ENCODE data around the gene HECTD2.
"Not testable (repeated sequence)": the region's sequence is repeated elsewhere in the genome, so short reads cannot be mapped to it uniquely, and the experiment has no call there.

The HECTD2 gene

DNA sequence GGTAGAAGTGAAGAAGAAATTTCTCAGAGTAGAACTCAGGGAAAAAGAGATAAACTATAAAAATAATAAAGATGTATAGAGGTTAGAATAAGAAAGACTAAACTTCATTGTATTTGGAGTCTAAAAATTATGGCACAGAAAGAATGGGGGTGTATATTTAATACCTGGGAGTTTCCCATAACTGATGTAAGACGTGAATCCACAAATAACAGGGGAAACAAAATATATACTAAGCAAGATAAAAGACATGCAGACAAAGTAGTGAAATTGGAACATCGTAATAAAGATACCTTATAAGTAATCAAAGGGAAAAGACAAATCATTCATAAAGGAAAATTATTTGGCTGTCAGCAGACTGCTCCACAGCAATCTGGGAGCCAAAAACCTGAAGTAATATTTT is 62.8 kb downstream of the HECTD2 start:
- FAIRE-seq (no peak), DNase-seq (ENCODE audit: low spot score) (no peak)

DNA sequence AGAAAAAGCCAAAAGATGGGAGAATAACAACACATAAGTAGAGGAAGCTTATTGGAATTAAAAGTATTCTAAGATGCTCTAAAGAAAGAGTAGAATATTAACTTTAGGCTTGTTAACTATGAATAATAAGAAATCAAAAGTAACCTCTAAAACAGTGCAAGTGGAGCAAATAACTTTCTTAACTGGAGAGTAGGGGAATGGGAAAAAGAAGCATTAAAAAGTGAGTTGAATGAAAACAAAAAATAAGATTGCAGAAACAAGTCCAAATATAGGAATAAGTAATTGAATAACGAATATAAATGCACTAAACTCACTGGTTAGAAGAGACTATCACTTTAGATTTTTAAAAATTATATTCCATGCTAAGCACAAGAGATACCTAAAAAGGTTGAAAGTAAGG is 63.9 kb downstream of the HECTD2 start:
- FAIRE-seq (no peak), DNase-seq (ENCODE audit: low spot score) (no peak)

GRCh38 chr10:91477236-91477635 is 67.1 kb downstream of the HECTD2 start:
- FAIRE-seq: no peak

GRCh38 chr10:91479583-91479982 is 69.4 kb downstream of the HECTD2 start:
- FAIRE-seq (no peak), DNase-seq (ENCODE audit: low spot score) (no peak)

More at GRCh38 chr10:91477236-91477635, 67.1 kb downstream of the HECTD2 start:
- no peak for DNase-seq (ENCODE audit: low spot score)

- FAIRE-seq (no peak), DNase-seq (ENCODE audit: low spot score) (no peak)
Observed at GRCh38 chr10:91487911-91488582, 77.9 kb downstream of the HECTD2 start.

GRCh38 chr10:91493313-91493712 is 83.2 kb downstream of the HECTD2 start:
- peak; percentile 12 for DNase-seq (ENCODE audit: low spot score)

GRCh38 chr10:91495402-91495801 is 85.3 kb downstream of the HECTD2 start:
- no peak for DNase-seq (ENCODE audit: low spot score)
- FAIRE-seq: no peak

More at GRCh38 chr10:91493313-91493712, 83.2 kb downstream of the HECTD2 start:
- FAIRE-seq: no peak

GRCh38 chr10:91496016-91496415 is 85.9 kb downstream of the HECTD2 start:
- FAIRE-seq (no peak), DNase-seq (ENCODE audit: low spot score) (no peak)

- DNase-seq (ENCODE audit: low spot score): peak; percentile 49
- no peak for FAIRE-seq
Observed at GRCh38 chr10:91511549-91512330, 101.6 kb downstream of the HECTD2 start.

- DNase-seq (ENCODE audit: low spot score): no peak
Observed at GRCh38 chr10:91512458-91512857, 102.3 kb downstream of the HECTD2 start.

GRCh38 chr10:91513598-91514424 is 103.7 kb downstream of the HECTD2 start:
- FAIRE-seq (no peak), DNase-seq (ENCODE audit: low spot score) (no peak)

More at GRCh38 chr10:91512458-91512857, 102.3 kb downstream of the HECTD2 start:
- no peak for FAIRE-seq

GRCh38 chr10:91514787-91515186 is 104.6 kb downstream of the HECTD2 start:
- DNase-seq (ENCODE audit: low spot score) (no peak), FAIRE-seq (no peak)

GRCh38 chr10:91517394-91517793 is 107.2 kb downstream of the HECTD2 start:
- DNase-seq (ENCODE audit: low spot score) (no peak), FAIRE-seq (no peak)

DNA sequence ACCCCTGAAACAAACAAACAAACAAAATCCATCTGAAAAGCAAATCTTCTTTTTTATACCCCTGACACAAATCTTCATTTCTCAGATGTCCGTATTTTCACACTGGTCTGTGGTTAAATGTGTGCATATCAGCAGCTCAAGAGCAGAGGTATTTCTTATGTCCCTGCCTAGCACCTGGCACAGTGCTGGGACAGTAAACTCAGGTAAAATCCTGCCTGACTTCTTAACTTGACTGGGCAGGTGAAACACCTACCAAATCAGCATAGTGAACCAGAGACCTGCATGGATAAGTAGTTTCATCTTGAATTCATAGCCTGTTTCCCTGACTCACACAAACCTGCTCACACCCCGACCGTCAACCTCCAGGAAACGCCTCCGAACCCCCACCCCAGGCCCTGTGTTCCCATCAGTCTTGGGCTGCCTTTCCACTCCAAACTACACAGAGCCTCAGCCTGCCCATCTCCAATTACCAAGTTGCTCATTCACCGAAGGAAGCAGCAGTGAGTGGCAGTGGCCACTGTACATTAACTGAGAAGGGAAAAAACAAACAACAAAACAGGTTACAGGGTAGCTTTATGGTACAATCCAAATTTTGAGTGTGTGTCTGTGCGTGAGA is 109.9 kb downstream of the HECTD2 start:
- no peak for FAIRE-seq

DNA sequence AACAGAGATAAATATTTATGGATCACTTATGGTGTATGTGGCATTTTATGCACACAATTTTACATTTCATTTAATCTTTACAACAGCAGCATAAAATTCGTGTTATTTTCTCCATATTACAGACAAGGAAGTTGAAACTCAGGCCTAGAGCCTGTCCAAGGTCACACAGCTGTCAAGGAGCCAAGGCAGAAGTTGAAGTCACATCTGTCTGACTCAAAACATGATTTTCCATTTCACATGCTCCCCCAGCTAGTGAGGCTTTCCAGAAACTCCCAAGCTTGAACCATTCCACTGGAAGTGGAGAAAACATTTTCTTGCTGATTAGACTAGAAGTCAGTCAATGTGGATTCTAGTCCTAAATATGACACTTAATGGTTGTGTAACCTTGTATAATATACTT is 110.5 kb downstream of the HECTD2 start:
- FAIRE-seq: no peak
- no peak for DNase-seq (ENCODE audit: low spot score)

More for the DNA sequence above, 109.9 kb downstream of the HECTD2 start:
- no peak for DNase-seq (ENCODE audit: low spot score)

DNA sequence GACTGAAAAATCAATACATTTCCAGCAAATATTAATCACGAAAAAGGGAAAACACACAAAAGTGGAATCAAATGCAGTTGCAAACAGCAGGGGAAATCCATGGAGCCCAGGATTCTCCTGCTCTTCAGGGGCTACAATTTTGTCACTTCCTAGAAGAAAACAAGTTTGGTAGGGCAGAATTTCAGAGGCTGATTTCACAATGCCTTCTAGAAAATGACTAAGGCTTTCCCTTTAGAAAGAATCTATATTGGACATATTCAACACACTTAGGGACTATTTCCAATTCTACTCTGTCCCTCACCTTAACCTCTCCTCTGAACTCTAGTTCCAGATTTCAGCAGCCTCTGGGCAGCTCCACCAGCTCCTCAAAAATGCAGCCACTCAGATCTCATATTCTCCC is 111.3 kb downstream of the HECTD2 start:
- DNase-seq (ENCODE audit: low spot score): no peak
- FAIRE-seq: no peak

DNA sequence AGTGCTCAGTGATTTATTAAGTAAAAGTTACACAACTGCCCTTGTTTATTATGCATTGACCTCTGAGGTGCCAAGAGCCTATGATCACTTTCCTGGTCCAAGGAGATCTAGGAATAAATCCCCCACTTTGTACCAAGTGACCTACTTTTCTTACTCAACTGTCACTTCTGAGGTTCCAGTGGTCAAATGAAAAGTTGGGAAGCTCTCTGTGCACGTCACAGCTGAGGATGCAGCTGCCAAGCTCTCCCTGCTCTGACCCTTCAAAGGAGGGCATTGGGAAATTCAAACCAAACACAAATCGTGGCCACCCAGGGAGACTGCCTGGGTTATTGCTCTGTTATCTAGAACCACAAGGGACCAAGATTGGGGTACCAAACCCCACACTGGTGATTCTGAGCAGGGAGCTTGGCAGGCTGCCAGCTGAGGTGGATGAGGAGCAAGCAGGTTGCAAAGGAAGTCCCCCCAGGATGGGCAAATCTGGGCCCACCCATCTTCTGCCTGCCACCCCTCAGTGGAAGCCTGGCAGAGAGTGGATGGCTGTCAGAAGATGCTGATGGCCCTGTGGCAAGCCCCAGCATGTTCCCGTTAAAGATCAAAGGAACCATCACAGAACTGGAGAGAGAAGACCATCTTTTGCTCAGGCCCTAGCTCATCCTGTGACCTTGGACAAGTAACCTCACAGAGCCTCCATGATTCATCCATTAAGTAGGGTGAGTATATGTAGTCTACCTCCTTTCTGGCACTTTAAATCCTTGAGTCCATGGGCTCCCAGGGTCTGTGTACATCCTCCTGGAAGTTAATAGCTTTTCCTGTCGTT is 116.0 kb downstream of the HECTD2 start:
- no peak for DNase-seq (ENCODE audit: low spot score)
- no peak for FAIRE-seq

GRCh38 chr10:91528080-91528479 is 117.9 kb downstream of the HECTD2 start:
- DNase-seq (ENCODE audit: low spot score) (no peak), FAIRE-seq (no peak)

DNA sequence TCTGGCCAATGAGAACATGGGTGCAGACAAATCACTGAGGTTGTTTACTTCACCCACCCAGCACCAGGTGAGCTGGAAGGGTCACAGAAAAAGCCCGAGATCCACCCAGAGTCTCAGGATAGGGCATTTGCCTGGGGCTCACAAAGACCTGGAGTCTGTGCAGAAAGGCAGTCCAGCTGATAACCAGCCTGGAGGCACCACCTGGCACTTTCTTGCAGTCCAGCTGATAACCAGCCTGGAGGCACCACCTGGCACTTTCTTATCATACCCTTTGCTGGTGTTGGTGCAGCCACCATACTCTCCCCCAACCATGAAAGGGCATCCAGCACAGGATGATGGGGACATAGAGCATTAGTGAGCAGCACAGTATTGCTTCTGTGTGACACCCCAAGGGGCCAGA is 118.6 kb downstream of the HECTD2 start:
- no peak for FAIRE-seq
- DNase-seq (ENCODE audit: low spot score): no peak

GRCh38 chr10:91534789-91535188 is 124.6 kb downstream of the HECTD2 start:
- not testable (repeated sequence) for DNase-seq (ENCODE audit: low spot score); FAIRE-seq

DNA sequence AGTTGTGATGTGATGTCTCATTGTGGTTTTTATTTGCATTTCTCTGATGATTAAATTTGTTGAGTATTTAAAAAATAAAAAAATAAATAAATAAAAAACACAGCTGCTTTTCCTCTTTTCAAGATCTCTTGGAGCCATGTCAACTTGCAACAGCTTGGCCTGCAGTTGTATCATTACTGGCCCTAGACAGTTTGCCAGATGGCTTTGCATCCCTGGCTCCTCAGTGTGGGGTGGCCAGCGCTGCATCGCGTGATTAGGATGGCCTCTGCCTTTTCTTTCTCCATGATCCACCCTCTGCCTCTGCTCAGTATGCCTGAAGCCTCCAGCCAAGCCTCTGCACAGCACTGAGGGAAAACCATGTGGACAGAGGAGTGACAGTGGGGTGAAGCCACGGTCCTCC is 126.0 kb downstream of the HECTD2 start:
- no peak for FAIRE-seq
- no peak for DNase-seq (ENCODE audit: low spot score)

Measured in urothelium cell line (cell line).